Uterus (tissue), 2 donors: ENCODE data around the gene DACT1.

Experiments
- POLR2A ChIP-seq, 2 donors: fragments of 450-650 bp; IDR thresholded peaks; one replicate each; pipeline ENCODE4 v1.6.1; 2016; ENCODE audit warnings: antibody characterized with exemption in 2 of 2, mild to moderate bottlenecking in 1 of 2, moderate library complexity in 1 of 2
- TF ChIP-seq, protein P1 (sequence below), 4 experiments: fragments of 200-600 bp in 2 of 4; fragments of 450-650 bp in 2 of 4; sonication (generic) in 2 of 4; IDR thresholded peaks; one replicate each; pipeline ENCODE4 v1.5.1; 2016 to 2019; ENCODE audit warnings: antibody characterized with exemption in 4 of 4, mild to moderate bottlenecking in 2 of 4, moderate library complexity in 1 of 4

- TF ChIP-seq, protein P1, sequence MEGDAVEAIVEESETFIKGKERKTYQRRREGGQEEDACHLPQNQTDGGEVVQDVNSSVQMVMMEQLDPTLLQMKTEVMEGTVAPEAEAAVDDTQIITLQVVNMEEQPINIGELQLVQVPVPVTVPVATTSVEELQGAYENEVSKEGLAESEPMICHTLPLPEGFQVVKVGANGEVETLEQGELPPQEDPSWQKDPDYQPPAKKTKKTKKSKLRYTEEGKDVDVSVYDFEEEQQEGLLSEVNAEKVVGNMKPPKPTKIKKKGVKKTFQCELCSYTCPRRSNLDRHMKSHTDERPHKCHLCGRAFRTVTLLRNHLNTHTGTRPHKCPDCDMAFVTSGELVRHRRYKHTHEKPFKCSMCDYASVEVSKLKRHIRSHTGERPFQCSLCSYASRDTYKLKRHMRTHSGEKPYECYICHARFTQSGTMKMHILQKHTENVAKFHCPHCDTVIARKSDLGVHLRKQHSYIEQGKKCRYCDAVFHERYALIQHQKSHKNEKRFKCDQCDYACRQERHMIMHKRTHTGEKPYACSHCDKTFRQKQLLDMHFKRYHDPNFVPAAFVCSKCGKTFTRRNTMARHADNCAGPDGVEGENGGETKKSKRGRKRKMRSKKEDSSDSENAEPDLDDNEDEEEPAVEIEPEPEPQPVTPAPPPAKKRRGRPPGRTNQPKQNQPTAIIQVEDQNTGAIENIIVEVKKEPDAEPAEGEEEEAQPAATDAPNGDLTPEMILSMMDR (IDR thresholded peaks at IDR 0.05), result no peak
- TF ChIP-seq POLR2A (IDR thresholded peaks at IDR 0.05), result no peak
These were observed 12.3 kb upstream of the DACT1 start for GRCh38 chr14:58625438-58625837.
